Gastroesophageal sphincter (tissue), 4 donors: ENCODE data around the gene SAPCD1. TPM values are rescaled to one million over a fixed set of nuclear protein-coding genes. Genes with fewer than 3 reads are reported as not detected.

Source experiments
- ATAC-seq: fragments of 150-250 bp; one replicate; pipeline ENCODE4 v1.9.1; 2016; ENCODE audit warnings: mild to moderate bottlenecking, moderate library complexity
- H3K27ac ChIP-seq, 4 donors: fragments of 200-600 bp; sonication (generic) in 3 of 4; 1 replicate in 3 of 4; 2 replicates in 1 of 4; pipeline ENCODE4 v1.5.1; 2016 to 2019
- H3K27me3 ChIP-seq: fragments of 200-600 bp; sonication (generic); one replicate; pipeline ENCODE4 v1.5.1; 2019
- H3K36me3 ChIP-seq, 2 donors: fragments of 200-600 bp; sonication (generic); one replicate each; pipeline ENCODE4 v1.5.1; 2019; ENCODE audit warnings: control low read depth in 1 of 2
- H3K4me1 ChIP-seq, 3 donors: fragments of 200-600 bp; sonication (generic); 1 replicate in 2 of 3; 2 replicates in 1 of 3; pipeline ENCODE4 v1.5.1; 2016 to 2019; ENCODE audit warnings: control low read depth in 2 of 3
- H3K4me3 ChIP-seq, 2 donors: fragments of 200-600 bp; sonication (generic); one replicate each; pipeline ENCODE4 v1.5.1; 2019; ENCODE audit warnings: mild to moderate bottlenecking in 1 of 2, moderate library complexity in 1 of 2
- H3K9me3 ChIP-seq, 3 donors: fragments of 200-600 bp; sonication (generic); one replicate each; pipeline ENCODE4 v1.5.1; 2017 to 2019; ENCODE audit warnings: control low read depth in 2 of 3
- EP300 ChIP-seq: sonication (generic); formaldehyde crosslinking; IDR thresholded peaks from one replicate; pipeline ENCODE4 v1.6.1; 2017; ENCODE audit warnings: antibody characterized with exemption, mild to moderate bottlenecking
- POLR2A ChIP-seq, 2 donors: fragments of 450-650 bp; IDR thresholded peaks; one replicate each; pipeline ENCODE4 v1.6.1; 2017; ENCODE audit warnings: antibody characterized with exemption in 2 of 2, mild to moderate bottlenecking in 2 of 2, moderate library complexity in 1 of 2
- POLR2AphosphoS5 ChIP-seq: sonication (generic); formaldehyde crosslinking; IDR thresholded peaks from one replicate; pipeline ENCODE4 v1.6.1; 2017; ENCODE audit warnings: antibody characterized with exemption
- WGBS, 2 donors: methylation state at CpG; one replicate each; pipeline ENCODE4 v1.1.5; 2018; ENCODE audit warnings: low coverage in 1 of 2; 5-methylcytosine and 5-hydroxymethylcytosine counted together
- total RNA-seq, 4 donors: library from RNA; depleted of rRNA; stranded (reverse); fragments of >200 nt; gene quantifications; one replicate each; pipeline ENCODE4 v1.1.0, GENCODE V29; 2016
- TF ChIP-seq, protein P1 (sequence below), 4 experiments: fragments of 200-600 bp in 2 of 4; fragments of 450-650 bp in 2 of 4; sonication (generic) in 1 of 4; IDR thresholded peaks; one replicate each; pipeline ENCODE4 v1.5.1; 2017 to 2019; ENCODE audit warnings: antibody characterized with exemption in 4 of 4, mild to moderate bottlenecking in 2 of 4, moderate library complexity in 2 of 4

SAPCD1 gene
- total RNA-seq, 4 donors from 2014 or later = 0.93 to 1.1 TPM; not detected in 2

- H3K27me3 ChIP-seq = no peaks in the 10 kb centered on the region
- no peak for ATAC-seq
- peaks cover 0 to 25% of the 10 kb centered on the region in 2 donors for H3K36me3 ChIP-seq
- TF ChIP-seq POLR2A (IDR thresholded peaks at IDR 0.05) = no peak
- TF ChIP-seq, protein P1, sequence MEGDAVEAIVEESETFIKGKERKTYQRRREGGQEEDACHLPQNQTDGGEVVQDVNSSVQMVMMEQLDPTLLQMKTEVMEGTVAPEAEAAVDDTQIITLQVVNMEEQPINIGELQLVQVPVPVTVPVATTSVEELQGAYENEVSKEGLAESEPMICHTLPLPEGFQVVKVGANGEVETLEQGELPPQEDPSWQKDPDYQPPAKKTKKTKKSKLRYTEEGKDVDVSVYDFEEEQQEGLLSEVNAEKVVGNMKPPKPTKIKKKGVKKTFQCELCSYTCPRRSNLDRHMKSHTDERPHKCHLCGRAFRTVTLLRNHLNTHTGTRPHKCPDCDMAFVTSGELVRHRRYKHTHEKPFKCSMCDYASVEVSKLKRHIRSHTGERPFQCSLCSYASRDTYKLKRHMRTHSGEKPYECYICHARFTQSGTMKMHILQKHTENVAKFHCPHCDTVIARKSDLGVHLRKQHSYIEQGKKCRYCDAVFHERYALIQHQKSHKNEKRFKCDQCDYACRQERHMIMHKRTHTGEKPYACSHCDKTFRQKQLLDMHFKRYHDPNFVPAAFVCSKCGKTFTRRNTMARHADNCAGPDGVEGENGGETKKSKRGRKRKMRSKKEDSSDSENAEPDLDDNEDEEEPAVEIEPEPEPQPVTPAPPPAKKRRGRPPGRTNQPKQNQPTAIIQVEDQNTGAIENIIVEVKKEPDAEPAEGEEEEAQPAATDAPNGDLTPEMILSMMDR (IDR thresholded peaks at IDR 0.05) = no peak
- no peak for TF ChIP-seq EP300
- TF ChIP-seq POLR2AphosphoS5 = no peak
- H3K9me3 ChIP-seq = no peaks in the 10 kb centered on the region
- WGBS, 2 donors = 52 to 70% methylated on average over 1 to 4 of the region's 4 CpGs
- H3K27ac ChIP-seq = no peak overlapping the region
- no peak overlapping the region for H3K4me3 ChIP-seq
- peaks cover 0 to 19% (median 3%) of the 10 kb centered on the region in 3 donors for H3K4me1 ChIP-seq
Observed at GRCh38 chr6:31764198-31764597, 1.7 kb downstream of the SAPCD1 start.

- no peak overlapping the region for H3K27ac ChIP-seq
- no peak for TF ChIP-seq EP300
- TF ChIP-seq POLR2A (IDR thresholded peaks at IDR 0.05) = no peak
- TF ChIP-seq POLR2AphosphoS5 = no peak
- TF ChIP-seq, protein P1 (IDR thresholded peaks at IDR 0.05) = no peak
- no peak for ATAC-seq
Observed at GRCh38 chr6:31765559-31765909, 3.1 kb downstream of the SAPCD1 start.

GRCh38 chr6:31765910-31766794, 3.7 kb downstream of the SAPCD1 start:
- peak; percentile 58 for ATAC-seq
- H3K9me3 ChIP-seq = no peaks in the 10 kb centered on the region
- H3K4me1 ChIP-seq = peaks cover 0 to 19% (median 3%) of the 10 kb centered on the region in 3 donors
- no peak overlapping the region for H3K27ac ChIP-seq
- no peaks in the 10 kb centered on the region for H3K27me3 ChIP-seq
- peak overlapping the region in 1 of 2 donors; percentile 32 for H3K4me3 ChIP-seq
- H3K36me3 ChIP-seq = peaks cover 0 to 12% of the 10 kb centered on the region in 2 donors
- TF ChIP-seq POLR2A (IDR thresholded peaks at IDR 0.05) (no peak), POLR2AphosphoS5 (no peak), EP300 (no peak)
- TF ChIP-seq, protein P1 (IDR thresholded peaks at IDR 0.05) = no peak
- WGBS, 2 donors = 4 to 53% methylated on average over 8 to 14 of the region's 42 CpGs

More at GRCh38 chr6:31765559-31765909, 3.1 kb downstream of the SAPCD1 start:
- WGBS, 2 donors = 80% methylated on average over 1 of the region's 9 CpGs; no CpG with 5 or more reads in 1 of the 2 donors
- Histone ChIP-seq H3K4me3 (no peak overlapping the region), H3K36me3 (peaks cover 0 to 15% of the 10 kb centered on the region in 2 donors), H3K27me3 (no peaks in the 10 kb centered on the region), H3K4me1 (peaks cover 0 to 19% (median 3%) of the 10 kb centered on the region in 3 donors), H3K9me3 (no peaks in the 10 kb centered on the region)

GRCh38 chr6:31767096-31767645, 4.7 kb downstream of the SAPCD1 start:
- no peak overlapping the region for H3K4me3 ChIP-seq
- H3K27ac ChIP-seq = no peak overlapping the region
- H3K36me3 ChIP-seq = peaks cover 0 to 2% of the 10 kb centered on the region in 2 donors
- H3K4me1 ChIP-seq = peaks cover 0 to 19% (median 3%) of the 10 kb centered on the region in 3 donors
- 17 to 64% methylated on average over 1 to 3 of the region's 6 CpGs for WGBS, 2 donors
- TF ChIP-seq, protein P1 (IDR thresholded peaks at IDR 0.05) = no peak
- TF ChIP-seq EP300 (no peak), POLR2AphosphoS5 (no peak), POLR2A (IDR thresholded peaks at IDR 0.05) (no peak)
- no peaks in the 10 kb centered on the region for H3K27me3 ChIP-seq
- ATAC-seq = no peak
- H3K9me3 ChIP-seq = no peaks in the 10 kb centered on the region
